ENCODE results near the gene HIVEP3.

The HIVEP3 gene

DNA sequence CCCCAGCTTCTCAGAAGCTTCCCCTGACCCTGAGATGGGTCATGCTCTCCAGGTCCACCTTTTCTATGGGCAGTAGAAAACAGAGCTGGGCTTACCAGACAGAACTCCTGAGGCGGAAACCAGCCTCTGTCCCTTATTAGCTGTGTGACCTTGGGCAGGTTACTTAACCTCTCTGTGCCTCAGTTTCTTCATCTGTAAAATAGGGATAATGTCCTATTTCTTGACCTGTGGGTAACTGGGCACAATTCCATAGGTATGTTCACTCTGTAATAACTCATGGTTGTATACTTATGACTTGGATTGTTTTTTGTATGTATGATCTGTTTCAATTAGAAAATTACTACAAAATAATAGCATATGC is 377.1 kb downstream of the HIVEP3 start:
- DNase-seq, result no peak

DNA sequence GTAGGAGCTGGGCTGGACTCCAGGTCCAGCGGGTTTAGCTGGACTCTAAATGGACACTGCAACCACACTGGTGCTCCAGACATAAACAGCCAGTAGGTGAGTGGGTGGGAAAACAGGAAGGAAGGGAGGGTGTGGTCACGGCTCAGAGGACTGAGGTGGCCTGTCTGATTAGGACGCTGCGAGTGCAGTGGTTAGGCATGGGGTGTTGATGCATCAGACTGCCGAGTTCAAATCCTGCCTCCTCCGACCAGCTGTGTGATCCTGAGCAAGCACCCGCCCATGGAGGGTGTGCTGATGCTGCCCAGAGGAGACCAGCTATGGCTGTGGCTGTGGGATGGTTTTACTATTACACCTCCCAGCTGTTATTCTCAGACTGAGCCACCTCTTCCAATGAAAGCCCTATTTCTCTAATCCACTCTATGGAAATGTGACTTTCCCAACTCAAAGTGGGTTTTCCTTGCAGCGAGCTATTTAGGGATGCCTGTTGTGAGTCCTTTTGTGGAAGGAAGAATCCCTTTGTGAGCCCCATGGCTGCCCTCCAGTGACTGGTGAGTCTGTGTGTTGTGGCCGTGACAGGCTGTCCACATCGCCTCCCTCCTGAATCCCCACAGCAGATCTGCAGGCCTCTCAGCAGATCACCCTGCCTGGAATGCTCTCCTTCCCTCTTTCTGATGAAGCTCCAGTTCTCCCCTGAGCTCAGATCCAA is 377.7 kb downstream of the HIVEP3 start:
- DNase-seq, result no peak

GRCh38 chr1:41539999-41540398 is 378.7 kb downstream of the HIVEP3 start:
- DNase-seq, result no peak

DNA sequence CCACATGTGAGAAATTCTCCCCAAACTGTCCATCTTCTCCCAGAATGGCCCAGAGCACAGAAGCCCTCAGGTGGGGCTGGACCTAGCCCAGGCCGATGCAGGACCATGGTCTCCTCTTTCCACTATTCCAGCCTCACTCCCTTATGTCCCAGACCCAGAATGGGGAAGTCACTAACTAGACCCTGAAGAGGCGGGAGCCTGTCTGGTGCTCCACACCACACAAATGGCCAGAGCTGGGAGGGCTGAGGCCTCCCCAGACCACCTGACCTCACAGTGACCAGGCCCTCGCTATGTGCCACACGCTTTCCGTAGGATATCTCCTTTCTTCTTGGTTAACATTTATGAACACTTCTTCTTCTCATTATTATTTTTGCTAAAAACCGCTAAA is 379.3 kb downstream of the HIVEP3 start:
- DNase-seq, result no peak

GRCh38 chr1:41538741-41539417 is 379.8 kb downstream of the HIVEP3 start:
- DNase-seq, result no peak

GRCh38 chr1:41537788-41538351 is 380.9 kb downstream of the HIVEP3 start:
- no peak for DNase-seq

DNA sequence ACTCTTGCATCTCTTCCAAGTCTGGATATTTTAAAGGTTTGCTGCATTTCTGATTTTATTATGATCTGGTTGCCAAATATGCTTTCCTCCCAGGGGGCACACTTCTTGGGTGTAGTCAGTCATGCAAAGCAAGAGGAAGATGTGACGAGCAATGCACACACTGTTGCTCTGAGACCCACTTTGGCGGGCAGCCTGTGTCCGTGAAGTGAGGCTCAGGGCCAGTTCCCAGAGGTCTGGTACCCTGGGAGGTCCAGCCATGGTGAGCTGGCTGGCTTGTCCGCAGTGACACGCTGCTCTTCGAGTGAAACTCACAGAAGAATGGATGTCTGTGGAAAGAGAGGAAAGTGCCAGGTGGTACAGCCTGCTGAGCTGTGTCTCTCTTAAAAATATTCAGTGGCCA is 381.5 kb downstream of the HIVEP3 start:
- no peak for DNase-seq

- no peak for DNase-seq
Measured at GRCh38 chr1:41536361-41536802, 382.3 kb downstream of the HIVEP3 start.

- no peak for DNase-seq
Measured at GRCh38 chr1:41535716-41536115, 383.0 kb downstream of the HIVEP3 start.

- no peak for DNase-seq
Measured at GRCh38 chr1:41535276-41535675, 383.4 kb downstream of the HIVEP3 start.

- DNase-seq, result no peak
Measured at GRCh38 chr1:41534181-41535076, 384.3 kb downstream of the HIVEP3 start.

- DNase-seq, result no peak
Measured at GRCh38 chr1:41533731-41534080, 385.0 kb downstream of the HIVEP3 start.

DNA sequence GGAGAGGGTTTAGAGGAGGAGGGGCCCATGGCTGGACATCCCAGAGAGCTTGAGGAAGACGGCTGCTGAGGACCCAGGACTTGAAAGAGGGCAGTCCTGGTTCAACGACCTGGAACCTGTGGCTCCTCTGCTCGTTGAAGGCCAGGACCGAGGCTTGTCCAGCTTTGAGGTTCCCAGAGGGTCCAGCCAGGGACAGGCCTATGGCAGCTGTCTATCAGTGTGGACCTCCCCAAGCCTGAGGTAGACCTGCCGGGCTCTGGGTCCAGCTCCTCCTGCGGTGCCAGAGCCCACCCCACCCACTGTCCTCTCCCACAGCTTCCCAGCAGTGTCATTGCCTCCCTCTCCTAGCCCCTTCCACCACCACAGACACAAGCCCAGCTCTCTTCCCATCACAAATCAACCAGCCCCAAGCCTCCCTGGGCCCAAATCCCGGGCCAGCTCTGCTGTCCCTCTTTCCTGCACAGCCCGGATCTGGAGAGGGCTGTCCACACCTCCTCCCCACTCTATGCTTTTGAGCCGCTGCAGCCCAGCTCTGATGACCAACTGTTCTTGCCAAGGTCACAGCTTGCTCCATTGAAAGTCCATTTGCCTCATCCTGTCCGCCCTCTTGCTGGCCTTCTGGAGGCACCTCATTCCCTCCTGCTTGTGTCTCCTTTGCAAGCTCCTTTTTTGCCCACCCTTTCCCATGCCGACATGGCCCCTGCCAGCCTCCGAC is 385.5 kb downstream of the HIVEP3 start:
- no peak for DNase-seq

- DNase-seq, result no peak
Measured at GRCh38 chr1:41532206-41532975, 386.3 kb downstream of the HIVEP3 start.

DNA sequence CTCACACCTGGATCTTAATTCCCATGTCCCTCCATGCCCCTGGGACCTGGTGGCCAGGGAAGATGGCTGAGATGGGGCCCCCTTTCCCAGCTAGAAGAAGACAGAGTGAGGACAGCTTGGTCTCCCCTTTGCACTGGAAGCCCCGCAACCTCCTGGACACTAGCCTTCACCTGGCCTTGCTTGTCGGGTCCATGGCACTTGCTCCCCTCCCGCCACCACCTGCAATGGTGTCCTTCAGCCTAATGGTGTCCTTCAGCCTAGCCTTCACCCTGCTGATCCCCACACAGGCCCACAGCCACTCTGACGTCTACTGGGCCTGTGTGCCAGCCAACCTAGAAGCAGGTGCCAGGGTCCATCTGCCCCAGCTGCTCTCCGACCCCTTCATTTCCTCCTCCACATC is 388.3 kb downstream of the HIVEP3 start:
- no peak for DNase-seq

- DNase-seq, result no peak
Measured at GRCh38 chr1:41529621-41530395, 388.9 kb downstream of the HIVEP3 start.

GRCh38 chr1:41528726-41529605 is 389.8 kb downstream of the HIVEP3 start:
- no peak for DNase-seq

GRCh38 chr1:41528106-41528505 is 390.6 kb downstream of the HIVEP3 start:
- DNase-seq, result no peak

DNA sequence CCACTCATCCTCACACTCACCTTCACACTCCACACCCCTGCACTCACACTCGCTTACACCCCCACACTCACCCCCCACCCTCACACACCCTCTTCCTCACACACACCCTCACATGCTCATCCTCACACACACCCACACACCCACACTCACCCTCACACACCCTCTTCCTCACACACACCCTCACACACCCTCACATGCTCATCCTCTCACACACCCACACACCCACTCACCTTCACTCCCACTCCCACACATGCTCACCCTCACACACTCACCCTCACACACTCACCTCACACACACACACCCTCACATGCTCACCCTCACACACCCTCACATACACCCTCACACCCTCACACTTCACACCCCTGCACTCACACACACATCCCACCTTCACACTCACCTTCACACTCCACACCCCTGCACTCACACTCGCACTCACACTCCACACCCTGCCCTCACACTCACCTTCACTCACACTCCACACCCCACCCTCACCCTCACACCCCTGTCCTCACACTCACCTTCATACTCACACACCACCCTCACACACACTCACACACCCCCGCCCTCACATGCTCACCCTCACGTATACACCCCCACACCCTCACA is 391.7 kb downstream of the HIVEP3 start:
- no peak for DNase-seq
